Stimulated activated CD4-positive, alpha-beta T cell treated with anti-CD3 and anti-CD28 coated beads, Interleukin-15, amount 100 ng/mL, for 1 hour (primary cell): ENCODE measurements around the gene FAM124A.

Source experiments
- DNase-seq, 2 donors: peaks; one replicate each; pipeline ENCODE4 v3.0.0-alpha.2; 2020; ENCODE audit warnings: low read depth in 1 of 2, low spot score in 1 of 2

The FAM124A gene

DNA sequence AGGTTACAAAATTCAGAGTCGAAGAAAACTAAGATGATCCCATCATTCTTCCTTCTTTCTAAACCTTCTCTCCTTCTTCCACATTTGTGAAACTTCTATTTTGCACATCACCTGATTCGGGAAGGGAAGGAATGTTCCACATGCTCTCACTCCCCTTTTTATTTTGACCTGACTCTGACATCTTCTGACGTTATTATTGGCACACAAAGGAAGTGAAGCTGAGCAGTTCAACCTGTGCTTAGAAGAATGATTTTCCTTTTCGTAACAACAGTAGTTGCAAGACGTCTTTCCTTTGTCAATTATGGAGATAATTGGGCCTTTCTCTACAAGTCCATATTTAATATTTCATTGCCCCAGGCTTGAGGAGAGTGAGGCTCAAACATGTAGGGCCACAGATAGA is 18.0 kb downstream of the FAM124A start:
- DNase-seq, result no peak

DNA sequence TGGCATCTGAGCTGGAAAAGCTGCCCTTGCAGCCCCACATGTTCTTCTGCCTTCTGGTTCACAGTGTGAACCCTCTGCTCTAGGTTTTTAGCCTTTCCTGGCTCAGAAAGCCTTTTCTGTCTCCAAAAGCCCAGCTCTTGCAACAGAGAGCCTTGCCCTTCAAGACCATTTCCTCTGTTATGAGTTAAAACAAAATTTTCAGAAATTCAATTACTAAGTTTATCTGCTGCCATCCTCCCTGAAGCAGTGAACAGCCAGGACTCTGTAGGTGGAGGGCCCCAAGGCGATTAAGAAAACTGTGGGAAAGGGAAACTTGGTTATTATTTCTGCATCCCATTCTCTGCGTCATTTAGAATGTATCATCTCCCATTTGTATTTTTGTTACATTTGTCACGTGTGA is 18.8 kb downstream of the FAM124A start:
- no peak for DNase-seq

DNA sequence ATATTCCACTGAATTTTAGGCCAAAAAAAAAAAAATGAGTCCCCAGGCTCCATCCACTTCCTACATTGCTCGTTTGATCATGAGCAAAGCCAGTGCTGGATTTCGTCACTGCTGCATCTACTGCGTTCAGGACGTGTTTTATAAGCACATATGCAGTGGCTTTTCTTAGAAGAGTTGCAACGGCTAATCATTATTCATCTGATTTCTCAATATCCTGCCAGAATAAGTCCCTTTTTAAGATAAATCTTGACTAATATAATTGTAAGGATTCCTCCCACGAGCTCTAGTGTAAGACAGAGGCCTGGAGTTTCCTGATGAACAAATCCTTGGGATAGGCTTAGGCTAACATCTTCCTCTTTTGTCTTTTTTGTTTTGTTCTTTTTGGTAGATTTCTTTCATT is 19.5 kb downstream of the FAM124A start:
- no peak for DNase-seq

DNA sequence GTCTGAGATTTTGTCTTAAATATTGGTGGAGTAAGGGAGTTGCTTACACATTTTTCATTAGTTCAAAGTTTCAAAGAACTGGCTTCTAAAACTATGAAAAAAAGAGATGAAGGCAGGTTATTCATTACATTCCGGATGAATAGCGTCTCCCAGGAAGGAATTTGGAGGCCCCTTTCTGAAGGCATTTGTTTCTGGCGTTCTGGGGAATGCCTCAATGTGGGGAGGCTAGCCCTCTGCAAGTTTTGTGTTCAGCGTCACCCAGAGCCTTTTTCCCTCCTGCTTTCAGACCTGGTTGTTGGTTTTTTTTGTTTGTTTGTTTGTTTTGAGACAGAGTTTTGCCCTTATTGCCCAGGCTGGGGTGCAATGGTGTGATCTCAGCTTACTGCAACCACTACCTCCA is 21.0 kb downstream of the FAM124A start:
- DNase-seq, result no peak

DNA sequence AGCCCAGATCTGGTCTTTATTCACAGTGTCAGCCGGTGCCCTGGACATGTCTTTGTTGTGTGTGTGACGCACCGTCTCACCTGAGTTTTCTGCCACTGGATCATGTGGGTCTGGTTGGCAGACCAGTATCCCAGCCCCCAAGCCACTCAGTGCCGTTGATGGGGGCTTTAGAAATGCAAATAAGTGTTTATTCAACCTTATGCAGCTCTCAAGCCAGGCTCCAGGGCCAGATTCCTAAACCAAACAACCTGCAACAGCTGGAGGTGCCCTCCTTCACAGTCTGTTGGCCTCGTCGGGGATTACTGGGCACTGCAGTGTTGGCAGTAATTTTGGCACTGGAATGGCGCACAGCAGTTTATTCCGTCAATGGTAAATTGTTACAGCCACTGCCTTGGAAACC is 21.6 kb downstream of the FAM124A start:
- DNase-seq, result no peak

DNA sequence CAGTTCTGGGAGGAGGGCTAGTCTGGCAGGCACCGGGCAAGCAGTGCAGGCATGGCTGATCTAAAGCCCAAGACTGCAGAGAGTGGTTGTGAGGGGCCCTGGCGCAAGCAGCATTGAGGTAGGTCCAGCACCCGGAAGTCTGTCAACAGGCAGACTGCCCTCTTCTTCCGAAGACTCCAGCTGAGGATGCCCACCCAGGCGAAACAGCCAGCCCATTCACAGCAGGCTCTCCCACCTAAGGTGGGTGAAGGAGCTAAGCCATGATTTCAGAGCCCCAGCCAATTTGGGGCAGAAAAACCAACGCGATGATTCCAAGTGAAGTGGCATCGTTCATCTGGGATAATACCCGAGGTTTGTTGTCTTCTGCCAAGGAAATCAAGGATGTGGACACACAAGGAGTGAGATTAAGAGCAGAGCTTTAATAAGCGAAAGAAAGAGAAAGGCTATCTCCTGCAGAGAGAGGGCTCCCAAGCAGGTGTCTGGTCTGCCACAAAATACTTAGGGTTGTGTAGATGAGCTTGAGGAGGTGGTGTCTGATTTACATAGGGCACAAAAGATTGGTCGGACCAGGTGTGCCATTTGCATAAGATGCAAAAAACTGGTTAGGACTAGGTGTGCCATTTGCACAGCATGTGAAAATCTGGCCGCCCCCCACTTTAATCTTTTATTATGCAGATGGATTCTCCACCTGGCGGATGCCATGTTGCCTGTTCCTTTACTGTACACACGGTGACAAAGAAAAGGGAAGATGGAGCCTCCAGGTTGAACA is 22.6 kb downstream of the FAM124A start:
- no peak for DNase-seq

DNA sequence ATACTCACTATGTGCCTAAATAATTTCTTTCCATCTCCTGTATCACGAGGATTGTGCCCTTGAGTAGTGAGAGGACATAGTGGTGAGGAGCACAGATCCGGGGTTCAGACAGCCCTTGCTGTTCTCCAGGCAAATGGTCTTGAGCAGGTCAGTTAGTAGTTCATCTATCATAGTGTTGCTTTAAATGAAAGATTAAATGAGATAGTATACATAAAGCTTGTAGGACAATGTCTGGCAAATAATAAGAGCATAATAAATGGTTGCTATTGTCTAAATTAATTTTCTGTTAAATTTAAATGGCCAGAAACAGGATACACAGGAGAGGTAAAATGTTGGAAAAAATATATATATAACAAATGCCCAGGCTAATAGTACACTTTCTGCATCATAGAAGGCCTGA is 23.4 kb downstream of the FAM124A start:
- DNase-seq, result no peak

DNA sequence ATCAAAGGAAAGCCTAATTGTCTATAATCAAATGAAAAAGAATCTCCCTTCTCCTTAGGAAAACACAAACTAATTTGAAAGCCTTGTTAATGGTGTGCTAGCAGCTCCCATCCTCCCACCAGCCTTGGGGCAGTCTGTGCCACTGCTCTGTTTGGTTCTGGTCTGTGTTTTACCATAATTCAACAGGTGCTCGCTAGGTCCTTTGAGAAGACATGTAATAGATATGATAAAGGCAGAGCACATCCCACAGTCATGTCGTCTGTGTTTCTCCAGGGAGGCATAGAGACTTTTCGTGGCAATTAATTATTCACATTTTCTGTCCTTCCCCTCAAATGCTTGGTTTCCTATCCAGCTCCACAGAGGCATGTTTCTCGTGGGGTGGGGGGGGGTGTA is 23.8 kb downstream of the FAM124A start:
- DNase-seq, result no peak

DNA sequence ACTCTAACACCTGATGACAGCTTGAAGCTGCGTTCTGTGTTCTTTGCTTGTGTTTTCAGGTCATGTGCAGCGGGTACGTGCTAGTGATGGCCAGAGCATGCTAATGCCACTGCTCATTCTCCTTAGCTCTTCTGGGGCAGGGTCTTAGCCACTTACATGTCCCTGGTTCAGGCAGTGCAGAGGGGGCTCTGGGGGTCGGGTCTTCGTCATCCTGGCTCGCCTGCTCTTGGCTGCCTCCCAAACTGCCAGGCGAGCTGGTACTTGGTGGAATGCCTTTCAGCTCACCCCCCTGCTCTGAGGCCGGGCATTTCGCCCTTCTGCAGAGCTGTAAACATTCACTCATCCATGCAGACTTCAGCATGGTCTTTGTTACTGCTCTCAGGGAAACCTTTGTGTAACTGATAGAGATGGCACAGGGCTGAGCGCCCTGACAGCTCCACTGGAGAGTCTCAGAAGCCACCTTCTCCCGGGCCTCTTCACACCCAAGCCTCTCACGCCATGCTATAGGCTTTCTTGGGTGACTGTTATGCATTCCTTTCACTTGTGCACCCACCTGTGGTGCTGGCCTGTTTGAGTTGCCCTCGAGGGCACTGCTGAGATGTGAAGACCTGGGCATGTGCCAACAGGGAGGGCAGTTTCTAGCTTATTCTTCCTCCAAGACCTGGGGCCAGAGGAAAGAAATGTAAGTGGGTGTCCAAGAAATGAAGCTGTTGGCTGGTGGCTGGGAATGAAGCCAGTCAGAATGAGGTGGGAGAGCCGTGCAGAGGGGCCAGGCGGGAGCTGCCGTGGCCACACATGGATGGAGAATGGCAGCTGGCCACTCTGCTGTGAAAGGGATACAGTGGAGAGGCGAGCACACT is 24.4 kb downstream of the FAM124A start:
- no peak for DNase-seq

DNA sequence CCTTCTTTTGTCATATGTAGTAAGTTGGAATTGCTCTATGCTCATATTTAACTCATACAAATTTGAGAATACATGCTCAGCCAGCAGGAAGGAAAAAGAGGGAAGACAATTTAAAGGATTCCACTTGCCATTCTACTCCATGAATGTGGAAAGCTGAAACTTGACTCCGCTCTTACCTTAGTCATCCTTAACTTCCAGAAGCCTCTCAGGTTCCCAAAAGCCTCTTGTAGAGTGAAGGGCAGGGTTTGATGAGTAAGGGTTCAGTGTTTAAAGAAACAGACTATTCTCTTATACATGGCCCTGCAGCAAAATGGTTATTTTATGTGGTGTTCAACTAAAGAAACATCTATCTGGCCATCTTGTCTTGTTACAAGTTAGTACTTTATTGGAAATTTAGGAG is 27.1 kb downstream of the FAM124A start:
- DNase-seq, result no peak

DNA sequence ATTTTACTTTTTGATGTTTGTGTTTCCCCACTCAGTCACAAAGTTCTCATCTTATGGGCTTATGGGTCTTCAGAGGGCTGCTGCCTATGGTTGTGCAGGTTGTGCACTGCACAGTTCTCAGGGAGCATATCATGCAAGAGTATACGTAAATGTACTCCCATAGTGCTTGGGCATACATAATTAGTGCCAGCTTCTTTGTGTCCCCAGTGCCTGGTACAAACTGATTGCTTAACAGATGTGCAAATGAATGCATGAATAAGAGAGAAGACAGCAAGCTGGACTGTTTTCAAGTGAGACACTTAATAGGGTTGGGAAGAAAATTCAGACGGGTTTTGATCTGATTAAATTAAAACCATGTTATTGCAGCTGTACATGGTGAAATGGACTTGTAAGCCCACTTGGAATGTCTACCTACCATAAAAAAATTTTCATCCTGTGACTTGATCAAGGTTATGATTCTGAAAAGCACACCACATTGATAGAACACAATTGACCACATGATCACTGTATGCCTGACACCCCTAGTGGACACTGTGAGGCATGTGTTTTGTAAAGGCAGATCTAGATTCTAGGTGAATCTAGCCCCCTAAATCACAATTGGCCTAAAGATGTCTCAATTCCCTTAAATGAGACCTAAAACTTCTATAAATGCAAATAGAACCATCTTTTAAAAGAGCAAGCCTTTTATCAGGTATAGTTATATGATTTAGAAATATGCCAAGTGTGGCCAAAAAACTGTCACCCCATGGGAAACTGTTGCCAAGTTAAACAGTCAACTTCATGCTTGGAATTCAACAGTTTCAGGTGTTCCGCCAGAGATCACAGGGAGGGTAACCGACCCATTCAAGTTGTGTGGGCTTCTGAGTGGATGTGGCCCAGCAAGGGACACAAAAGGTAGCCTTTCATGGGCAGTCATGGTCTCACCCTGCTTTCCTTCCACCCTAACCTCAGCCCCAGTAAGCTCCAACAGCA is 27.9 kb downstream of the FAM124A start:
- no peak for DNase-seq

DNA sequence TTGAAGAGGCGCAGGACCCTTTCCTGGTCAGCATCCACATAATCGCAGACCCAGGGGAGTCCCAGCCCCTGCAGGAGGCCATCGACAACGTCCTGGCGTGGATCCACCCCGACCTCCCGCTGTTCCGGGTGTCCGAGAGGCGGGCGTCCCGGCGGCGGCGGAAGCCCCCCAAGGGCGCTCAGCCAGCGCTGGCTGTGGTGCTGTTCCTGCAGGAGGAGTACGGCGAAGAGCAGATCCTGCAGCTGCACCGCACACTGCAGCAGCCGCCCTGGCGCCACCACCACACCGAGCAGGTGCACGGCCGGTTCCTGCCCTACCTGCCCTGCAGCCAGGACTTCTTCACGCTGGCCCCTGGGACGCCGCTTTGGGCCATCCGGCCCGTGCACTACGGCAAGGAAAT is 29.3 kb downstream of the FAM124A start:
- DNase-seq, result no peak

DNA sequence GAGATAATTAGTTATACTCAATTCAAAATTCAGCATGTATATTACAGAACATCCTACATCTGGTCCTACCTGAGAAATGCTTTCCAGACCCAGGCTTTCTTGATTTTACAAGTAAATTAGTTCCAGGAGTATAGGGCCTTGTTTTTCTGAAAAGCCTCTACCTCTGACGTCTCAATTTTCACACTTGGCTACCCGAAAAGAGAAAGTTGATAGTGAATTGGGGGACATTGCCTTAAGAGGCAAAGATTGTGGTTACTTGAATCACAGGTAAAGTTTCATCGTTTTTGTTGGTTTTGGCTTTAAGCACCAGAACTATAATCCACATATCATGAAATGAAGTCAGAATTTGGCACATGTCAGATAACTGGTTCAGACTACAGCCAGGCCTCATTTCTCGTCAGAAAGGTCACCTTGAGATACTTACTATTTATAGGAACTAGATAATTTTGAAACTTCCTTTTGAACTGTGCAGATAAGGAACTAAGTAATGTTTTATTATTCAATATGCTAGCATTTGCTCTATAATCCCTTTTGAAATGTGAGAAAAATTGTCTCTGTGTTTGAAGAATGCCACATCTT is 30.8 kb downstream of the FAM124A start:
- no peak for DNase-seq

DNA sequence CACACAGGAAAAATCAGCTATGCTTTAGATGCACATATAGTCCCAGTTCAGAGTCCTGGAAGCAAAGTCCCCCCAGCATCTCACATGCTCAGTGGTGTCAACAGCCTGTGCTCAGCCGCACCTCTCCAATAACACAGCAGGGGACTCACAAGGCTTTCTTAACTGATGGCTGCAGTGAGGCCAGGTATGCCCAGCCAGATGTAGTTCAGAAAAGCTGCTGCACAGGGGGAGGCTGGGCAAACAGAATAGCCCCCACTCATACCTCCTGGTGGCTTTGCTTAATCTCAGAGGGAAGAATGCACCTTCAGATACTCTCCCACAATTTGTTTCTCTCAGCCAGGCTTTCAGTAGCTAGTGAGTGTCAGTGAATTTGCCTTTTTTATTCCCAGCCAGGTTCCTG is 33.4 kb downstream of the FAM124A start:
- DNase-seq, result no peak

DNA sequence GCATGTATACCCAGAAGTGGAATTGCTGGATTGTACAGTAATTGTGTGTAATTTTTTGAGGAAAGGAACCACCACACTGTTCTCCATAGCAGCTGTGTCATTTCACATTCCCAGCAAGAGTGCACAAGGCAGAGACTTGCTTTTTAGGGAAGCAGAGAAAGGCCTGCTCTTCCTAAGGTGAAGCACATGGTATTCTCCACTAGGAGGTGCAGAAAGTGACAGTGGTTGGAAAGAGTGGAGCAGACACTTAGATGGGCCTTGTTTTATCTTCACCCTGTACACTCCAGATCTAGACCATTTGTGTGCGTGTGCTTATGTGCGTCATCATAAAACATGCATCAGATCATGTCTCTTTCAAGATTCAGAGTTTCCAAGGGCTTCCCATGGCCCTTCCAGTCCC is 35.0 kb downstream of the FAM124A start:
- DNase-seq, result no peak

DNA sequence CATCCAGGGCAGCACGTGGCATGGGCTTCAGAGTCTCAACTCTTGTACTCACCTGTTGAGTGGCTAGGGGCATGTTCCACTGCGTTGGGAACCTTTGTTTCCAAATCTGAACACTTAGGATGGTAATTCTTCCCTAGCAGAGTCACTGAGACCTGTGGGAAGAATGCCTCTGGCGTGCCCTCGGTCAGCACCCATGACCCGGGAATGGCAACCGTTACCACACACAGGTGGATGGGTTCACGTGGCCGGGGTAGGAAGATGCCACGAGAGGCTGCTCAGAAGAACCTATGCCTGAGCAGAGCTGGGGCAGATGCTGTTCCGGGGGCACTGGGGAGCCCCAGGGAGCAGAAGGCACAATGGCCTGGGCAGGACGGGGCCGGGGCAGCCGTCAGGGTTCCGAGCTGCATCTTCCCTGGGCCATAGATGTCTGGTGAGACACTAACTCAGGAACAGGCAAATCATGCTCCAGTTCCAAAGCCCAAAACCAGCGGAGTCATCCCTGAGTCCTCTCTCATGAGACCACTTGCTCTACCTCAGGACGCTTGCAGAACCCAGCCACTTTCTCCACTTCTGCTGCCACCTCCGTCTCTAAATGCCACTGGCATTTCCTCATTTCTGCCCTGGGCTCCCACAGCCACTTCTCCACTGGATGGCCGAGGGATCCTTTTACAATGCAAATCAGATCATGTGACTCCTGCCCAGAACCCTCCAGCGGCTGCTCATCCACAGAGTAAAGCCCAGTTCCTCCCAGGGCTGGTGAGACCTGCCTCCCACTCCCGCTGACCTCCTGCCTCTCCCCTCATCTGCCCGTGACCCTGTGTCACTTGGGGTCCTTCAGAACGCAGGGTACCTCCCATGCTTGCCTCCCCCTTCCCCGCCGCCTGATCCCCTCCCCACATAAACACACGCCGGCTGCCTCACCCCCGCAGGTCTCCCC is 36.7 kb downstream of the FAM124A start:
- DNase-seq, result no peak

DNA sequence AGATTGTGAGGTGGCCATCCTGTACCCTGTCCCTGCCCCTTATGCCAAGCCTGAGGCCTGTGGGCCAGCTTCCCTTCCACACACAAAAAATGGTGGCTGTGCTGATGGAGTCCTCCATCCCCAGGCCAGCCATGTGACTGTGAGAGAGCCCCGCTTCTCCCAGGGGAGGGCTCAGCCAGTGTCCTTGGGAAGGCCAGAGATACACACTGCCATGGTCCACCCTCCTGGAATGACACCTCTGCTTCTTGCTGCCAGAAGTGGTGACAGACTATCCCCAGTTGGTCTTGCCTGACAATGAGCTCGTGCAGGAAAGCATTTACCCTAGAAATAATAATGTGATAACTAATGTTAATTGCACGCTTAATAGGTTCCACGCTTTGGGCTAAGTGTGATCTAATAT is 38.0 kb downstream of the FAM124A start:
- DNase-seq, result no peak

DNA sequence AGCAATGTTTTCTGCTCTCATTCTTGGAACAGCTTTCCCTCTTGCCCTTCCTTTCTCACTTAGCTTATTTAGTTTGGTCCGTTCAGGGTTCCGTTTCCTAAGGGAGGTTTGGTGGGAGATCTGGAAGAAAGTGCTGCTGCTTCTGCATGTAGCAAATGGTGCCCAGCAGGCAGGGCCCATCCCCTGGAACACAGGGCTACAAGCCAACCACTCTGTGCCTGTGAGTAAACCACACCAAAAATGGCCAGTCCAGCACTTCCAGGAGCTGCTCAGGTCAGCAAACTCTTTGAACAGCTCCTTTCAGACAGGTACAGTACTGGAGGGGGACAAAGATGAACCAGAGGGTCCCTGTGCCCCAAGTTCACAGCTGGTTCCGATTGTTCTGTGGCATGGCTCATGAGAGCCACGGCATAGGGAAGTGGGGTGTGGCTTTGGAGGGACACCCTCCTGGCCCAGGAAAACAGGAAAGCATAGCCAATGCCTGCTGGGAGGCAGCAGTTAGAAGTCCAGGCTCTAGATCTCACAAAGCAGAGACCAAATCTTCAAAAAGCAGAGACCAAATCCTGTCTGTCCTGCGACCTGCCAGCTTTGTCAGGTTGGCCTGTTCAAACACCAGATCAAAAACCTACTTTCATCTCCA is 39.5 kb downstream of the FAM124A start:
- no peak for DNase-seq

DNA sequence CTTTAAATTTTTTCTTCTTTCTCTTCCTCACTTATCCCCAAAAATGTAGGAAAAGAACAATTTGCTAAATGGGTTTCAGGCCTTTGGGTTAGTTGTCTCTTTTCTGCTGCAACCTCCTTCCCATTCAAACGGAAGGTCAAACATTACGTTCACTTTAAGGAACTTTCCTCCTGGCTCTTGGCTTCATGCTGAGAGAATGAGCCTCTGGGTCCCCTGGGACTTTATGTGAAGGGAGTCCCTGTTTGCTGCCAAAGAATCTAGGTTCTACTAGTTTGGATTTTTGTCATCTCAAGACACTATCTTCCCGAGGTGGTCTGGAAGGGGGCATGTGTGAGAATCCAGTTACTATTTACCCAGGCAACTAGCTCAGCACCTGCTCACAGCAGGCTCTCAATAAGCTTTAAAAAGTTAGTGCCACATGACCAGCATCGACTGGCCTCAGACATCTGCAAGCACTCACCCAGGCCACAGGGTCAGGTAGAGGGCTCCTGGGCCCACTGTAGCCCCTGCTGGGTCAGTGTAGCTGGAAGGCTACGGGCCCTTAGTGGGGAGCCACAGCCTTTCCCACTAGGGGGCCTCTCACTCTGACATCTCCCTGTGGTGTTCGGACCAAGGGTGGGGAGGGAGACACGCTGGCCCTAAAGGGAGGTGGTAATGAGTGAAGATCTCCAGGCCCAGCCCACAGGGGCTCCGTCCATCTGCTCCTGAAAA is 40.5 kb downstream of the FAM124A start:
- DNase-seq, result no peak
